ENCODE measurements around the gene SLC2A10.

The SLC2A10 gene

GRCh38 chr20:46771195-46771588, 61.7 kb downstream of the SLC2A10 start:
- DNase-seq, result no peak

GRCh38 chr20:46772901-46773300, 63.5 kb downstream of the SLC2A10 start:
- DNase-seq, result peak in 1 of 2 experiments; percentile 30

- DNase-seq, result no peak
Observed at GRCh38 chr20:46773680-46774079, 64.2 kb downstream of the SLC2A10 start.

GRCh38 chr20:46774236-46774635, 64.8 kb downstream of the SLC2A10 start:
- DNase-seq, result peak; percentile 87 to 91

GRCh38 chr20:46774943-46775560, 65.6 kb downstream of the SLC2A10 start:
- DNase-seq, result no peak

- DNase-seq, result no peak
Observed at GRCh38 chr20:46775806-46776205, 66.4 kb downstream of the SLC2A10 start.

GRCh38 chr20:46777331-46777730, 67.9 kb downstream of the SLC2A10 start:
- DNase-seq, result no peak

GRCh38 chr20:46779831-46780230, 70.4 kb downstream of the SLC2A10 start:
- DNase-seq, result no peak

GRCh38 chr20:46784436-46785127, 75.1 kb downstream of the SLC2A10 start:
- no peak for DNase-seq

Measured in NCI-H1930 (cell line).